Measurements from ENCODE around the gene ERFL. TPM values are rescaled to one million over a fixed set of nuclear protein-coding genes. Genes with fewer than 3 reads are reported as not detected.

ERFL gene
- total RNA-seq, 4 donors from 2014 or later, result 0.32 to 0.42 (median 0.33) TPM; not detected in 1

- peaks cover 5 to 56% (median 34%) of the 10 kb centered on the region in 4 donors for H3K27me3 ChIP-seq
- intact Hi-C loops (cut with DNase I), result no loop called here
Measured at GRCh38 chr19:41910240-41910991, 17.8 kb downstream of the ERFL start.

GRCh38 chr19:41909706-41910105 is 18.5 kb downstream of the ERFL start:
- TF ChIP-seq POLR2AphosphoS5 (IDR thresholded peaks at IDR 0.05) (no peak), EP300 (IDR thresholded peaks at IDR 0.05) (no peak), CTCF (IDR thresholded peaks at IDR 0.05) (no peak), POLR2A (IDR thresholded peaks at IDR 0.05; ENCODE audit: low read depth) (no peak)
- Histone ChIP-seq H3K4me3 (no peak overlapping the region), H3K27me3 (peaks cover 5 to 49% (median 29%) of the 10 kb centered on the region in 4 donors), H3K36me3 (peaks cover 10 to 36% (median 30%) of the 10 kb centered on the region in 4 donors), H3K27ac (replicated peaks in 1 of 4) (no peak overlapping the region), H3K9me3 (no peaks in the 10 kb centered on the region), H3K4me1 (peaks cover 0 to 15% (median 12%) of the 10 kb centered on the region in 4 donors)
- 67% methylated on average over 2 of the region's 13 CpGs for WGBS
- intact Hi-C loops (cut with DNase I), result no loop called here
- DNase-seq (ENCODE audit: extremely low spot score), result no peak

More at GRCh38 chr19:41910240-41910991, 17.8 kb downstream of the ERFL start:
- Histone ChIP-seq H3K4me3 (no peak overlapping the region), H3K9me3 (no peaks in the 10 kb centered on the region), H3K4me1 (peaks cover 0 to 22% (median 18%) of the 10 kb centered on the region in 4 donors), H3K36me3 (peaks cover 5 to 28% (median 23%) of the 10 kb centered on the region in 4 donors), H3K27ac (replicated peaks in 1 of 4) (no peak overlapping the region)
- TF ChIP-seq CTCF (IDR thresholded peaks at IDR 0.05) (no peak), POLR2AphosphoS5 (IDR thresholded peaks at IDR 0.05) (peak in 1 of 2 donors; percentile 12)
- WGBS, result 46% methylated on average over 7 of the region's 12 CpGs
- DNase-seq (ENCODE audit: extremely low spot score), result no peak

GRCh38 chr19:41908724-41909464 is 19.4 kb downstream of the ERFL start:
- Histone ChIP-seq H3K4me1 (peaks cover 0 to 15% (median 12%) of the 10 kb centered on the region in 4 donors), H3K27ac (replicated peaks in 1 of 4) (no peak overlapping the region), H3K9me3 (no peaks in the 10 kb centered on the region), H3K4me3 (no peak overlapping the region), H3K27me3 (peaks cover 5 to 43% (median 25%) of the 10 kb centered on the region in 4 donors), H3K36me3 (peaks cover 18 to 44% (median 38%) of the 10 kb centered on the region in 4 donors)
- intact Hi-C loops (cut with DNase I), result no loop called here
- TF ChIP-seq EP300 (IDR thresholded peaks at IDR 0.05) (no peak), POLR2A (IDR thresholded peaks at IDR 0.05; ENCODE audit: low read depth) (no peak), CTCF (IDR thresholded peaks at IDR 0.05) (no peak), POLR2AphosphoS5 (IDR thresholded peaks at IDR 0.05) (no peak)
- 75% methylated on average over 11 of the region's 11 CpGs for WGBS
- no peak for DNase-seq (ENCODE audit: extremely low spot score)

GRCh38 chr19:41907994-41908615 is 20.1 kb downstream of the ERFL start:
- Histone ChIP-seq H3K27me3 (peaks cover 0 to 35% (median 17%) of the 10 kb centered on the region in 4 donors), H3K27ac (replicated peaks in 1 of 4) (no peak overlapping the region), H3K4me1 (peaks cover 0 to 9% (median 7%) of the 10 kb centered on the region in 4 donors), H3K4me3 (no peak overlapping the region), H3K36me3 (peaks cover 26 to 52% (median 46%) of the 10 kb centered on the region in 4 donors), H3K9me3 (no peaks in the 10 kb centered on the region)
- TF ChIP-seq POLR2AphosphoS5 (IDR thresholded peaks at IDR 0.05) (no peak), EP300 (IDR thresholded peaks at IDR 0.05) (no peak), POLR2A (IDR thresholded peaks at IDR 0.05; ENCODE audit: low read depth) (no peak), CTCF (IDR thresholded peaks at IDR 0.05) (no peak)
- no peak for DNase-seq (ENCODE audit: extremely low spot score)
- 69% methylated on average over 10 of the region's 25 CpGs for WGBS
- intact Hi-C loops (cut with DNase I), result no loop called here

All from esophagus muscularis mucosa (tissue), 4 donors.